Measurements from ENCODE around the gene TESK2. TPM values are rescaled to one million over a fixed set of nuclear protein-coding genes. Genes with fewer than 3 reads are reported as not detected.

Gene TESK2
- total RNA-seq, 1 experiment from 2014 or later = 5.0 TPM

- Histone ChIP-seq H3K9me3 (ENCODE audit: control insufficient read depth in 1 of 2, insufficient read depth in 1 of 2, low read depth in 1 of 2, low read length in 2 of 2) (no peaks in the 10 kb centered on the region), H3K27ac (ENCODE audit: low read depth, low read length) (no peak overlapping the region), H3K36me3 (ENCODE audit: control insufficient read depth in 1 of 2, insufficient read depth in 2 of 2, low read length in 2 of 2) (no peaks in the 10 kb centered on the region), H3K27me3 (ENCODE audit: insufficient read depth, low read length) (no peaks in the 10 kb centered on the region), H4K20me1 (ENCODE audit: insufficient read depth) (no peaks in the 10 kb centered on the region), H3K9ac (ENCODE audit: low read length) (no peak overlapping the region), H3K4me1 (ENCODE audit: control insufficient read depth in 1 of 2, insufficient read depth in 2 of 2, low read length in 2 of 2) (peaks cover 13 to 20% of the 10 kb centered on the region in 2 experiments), H3K4me3 (replicated peaks in 1 of 2; ENCODE audit: low read depth in 1 of 2, low read length in 2 of 2) (no peak overlapping the region), H2AFZ (ENCODE audit: low read depth, low read length, poor library complexity, severe bottlenecking) (no peak overlapping the region), H3K4me2 (ENCODE audit: low read length) (peak overlapping the region; percentile 49), H3K9me2 (ENCODE audit: insufficient read depth) (no peaks in the 10 kb centered on the region), H3K79me2 (ENCODE audit: insufficient read depth, low read length) (no peaks in the 10 kb centered on the region)
- ATAC-seq = peak; percentile 85
- DNase-seq (ENCODE audit: low read depth, low spot score) = no peak
- ChIA-PET RAD21 (ENCODE audit: low non-redundant PET in 1 of 2, low total read pairs in 2 of 2, uncharacterized antibody in 2 of 2, unreplicated experiment in 2 of 2) (interaction anchor here in 1 of 2 experiments (1.1 kb wide), 1 partner anchor 137 kb away, joined by 3 read pairs; no protein-coding TSS in a partner anchor), POLR2A (interaction anchor here (0.6 to 2.1 kb wide), 5 partner anchors 8 to 537 kb away, joined by 3 to 11 read pairs (median 4); partner anchors contain the start of genes MUTYH and TOE1), CTCF (interaction anchor here (0.9 to 2.7 kb wide), 4 partner anchors 135 to 342 kb away, joined by 3 to 11 read pairs (median 6); partner anchors contain the start of genes CCDC163, MMACHC and TESK2)
- intact Hi-C loops (cut with micrococcal nuclease) = no loop called here
- BruUV-seq (replicated peaks) = no TSS peak
- TF ChIP-seq, protein P1, sequence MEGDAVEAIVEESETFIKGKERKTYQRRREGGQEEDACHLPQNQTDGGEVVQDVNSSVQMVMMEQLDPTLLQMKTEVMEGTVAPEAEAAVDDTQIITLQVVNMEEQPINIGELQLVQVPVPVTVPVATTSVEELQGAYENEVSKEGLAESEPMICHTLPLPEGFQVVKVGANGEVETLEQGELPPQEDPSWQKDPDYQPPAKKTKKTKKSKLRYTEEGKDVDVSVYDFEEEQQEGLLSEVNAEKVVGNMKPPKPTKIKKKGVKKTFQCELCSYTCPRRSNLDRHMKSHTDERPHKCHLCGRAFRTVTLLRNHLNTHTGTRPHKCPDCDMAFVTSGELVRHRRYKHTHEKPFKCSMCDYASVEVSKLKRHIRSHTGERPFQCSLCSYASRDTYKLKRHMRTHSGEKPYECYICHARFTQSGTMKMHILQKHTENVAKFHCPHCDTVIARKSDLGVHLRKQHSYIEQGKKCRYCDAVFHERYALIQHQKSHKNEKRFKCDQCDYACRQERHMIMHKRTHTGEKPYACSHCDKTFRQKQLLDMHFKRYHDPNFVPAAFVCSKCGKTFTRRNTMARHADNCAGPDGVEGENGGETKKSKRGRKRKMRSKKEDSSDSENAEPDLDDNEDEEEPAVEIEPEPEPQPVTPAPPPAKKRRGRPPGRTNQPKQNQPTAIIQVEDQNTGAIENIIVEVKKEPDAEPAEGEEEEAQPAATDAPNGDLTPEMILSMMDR (IDR thresholded peaks at IDR 0.05 in 2 of 3, conservative IDR thresholded peaks at IDR 0.05 in 1 of 3; ENCODE audit: borderline replicate concordance in 1 of 3, insufficient read depth in 1 of 3, low read depth in 2 of 3, low read length in 2 of 3) = no peak
- TF ChIP-seq ZNF274 (IDR thresholded peaks at IDR 0.05; ENCODE audit: low read depth, low read length) = no peak
- no peak for TF ChIP-seq TCF7L2 (IDR thresholded peaks at IDR 0.05; ENCODE audit: borderline replicate concordance, extremely low read depth, insufficient read depth, insufficient read length)
- no peak for TF ChIP-seq EZH2 (IDR thresholded peaks at IDR 0.05)
- TF ChIP-seq FOSL1 (IDR thresholded peaks at IDR 0.05; ENCODE audit: low read depth) = peak; percentile 59
- no peak for TF ChIP-seq POLR2AphosphoS5 (IDR thresholded peaks at IDR 0.05; ENCODE audit: low read depth, low read length)
- no peak for TF ChIP-seq ATF3 (IDR thresholded peaks at IDR 0.05)
- TF ChIP-seq ELF1 (IDR thresholded peaks at IDR 0.05; ENCODE audit: borderline replicate concordance, low read depth) = no peak
- TF ChIP-seq REST (IDR thresholded peaks at IDR 0.05; ENCODE audit: low read depth) = no peak
- TF ChIP-seq ZFX (IDR thresholded peaks at IDR 0.05) = no peak
- no peak for TF ChIP-seq YY1 (IDR thresholded peaks at IDR 0.05; ENCODE audit: extremely low read depth, insufficient replicate concordance, low read depth, low read length)
- peak; percentile 10; the same call in 1 of the 2 replicates for TF ChIP-seq RAD21 (IDR thresholded peaks at IDR 0.05; ENCODE audit: low read depth)
- no peak for TF ChIP-seq POLR2A (IDR thresholded peaks at IDR 0.05; ENCODE audit: borderline replicate concordance, extremely low read depth, insufficient read depth, insufficient read length)
- TF ChIP-seq JUND (IDR thresholded peaks at IDR 0.05) = peak; percentile 56
- TF ChIP-seq CBX3 (IDR thresholded peaks at IDR 0.05; ENCODE audit: low read depth) = peak; percentile 15; the same call in 1 of the 2 replicates
- TF ChIP-seq SRF (IDR thresholded peaks at IDR 0.05; ENCODE audit: low read depth) = no peak
- TF ChIP-seq, protein P2, sequence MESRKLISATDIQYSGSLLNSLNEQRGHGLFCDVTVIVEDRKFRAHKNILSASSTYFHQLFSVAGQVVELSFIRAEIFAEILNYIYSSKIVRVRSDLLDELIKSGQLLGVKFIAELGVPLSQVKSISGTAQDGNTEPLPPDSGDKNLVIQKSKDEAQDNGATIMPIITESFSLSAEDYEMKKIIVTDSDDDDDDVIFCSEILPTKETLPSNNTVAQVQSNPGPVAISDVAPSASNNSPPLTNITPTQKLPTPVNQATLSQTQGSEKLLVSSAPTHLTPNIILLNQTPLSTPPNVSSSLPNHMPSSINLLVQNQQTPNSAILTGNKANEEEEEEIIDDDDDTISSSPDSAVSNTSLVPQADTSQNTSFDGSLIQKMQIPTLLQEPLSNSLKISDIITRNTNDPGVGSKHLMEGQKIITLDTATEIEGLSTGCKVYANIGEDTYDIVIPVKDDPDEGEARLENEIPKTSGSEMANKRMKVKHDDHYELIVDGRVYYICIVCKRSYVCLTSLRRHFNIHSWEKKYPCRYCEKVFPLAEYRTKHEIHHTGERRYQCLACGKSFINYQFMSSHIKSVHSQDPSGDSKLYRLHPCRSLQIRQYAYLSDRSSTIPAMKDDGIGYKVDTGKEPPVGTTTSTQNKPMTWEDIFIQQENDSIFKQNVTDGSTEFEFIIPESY (IDR thresholded peaks at IDR 0.05; ENCODE audit: extremely low read depth, insufficient replicate concordance, low read length) = no peak
- TF ChIP-seq CEBPB (IDR thresholded peaks at IDR 0.05; ENCODE audit: low read depth) = no peak
- no peak for TF ChIP-seq EZH2phosphoT487 (IDR thresholded peaks at IDR 0.05; ENCODE audit: borderline replicate concordance)
- TF ChIP-seq, protein P3, sequence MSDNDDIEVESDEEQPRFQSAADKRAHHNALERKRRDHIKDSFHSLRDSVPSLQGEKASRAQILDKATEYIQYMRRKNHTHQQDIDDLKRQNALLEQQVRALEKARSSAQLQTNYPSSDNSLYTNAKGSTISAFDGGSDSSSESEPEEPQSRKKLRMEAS (IDR thresholded peaks at IDR 0.05) = no peak
- TF ChIP-seq SP1 (IDR thresholded peaks at IDR 0.05; ENCODE audit: low read depth) = peak; percentile 14; the same call in 1 of the 2 replicates
Observed at GRCh38 chr1:45356186-45356585, 134.8 kb downstream of the TESK2 start.
